ENCODE data around the gene BAZ2A. TPM values are rescaled to one million over a fixed set of nuclear protein-coding genes. Genes with fewer than 3 reads are reported as not detected.

The BAZ2A gene
- total RNA-seq, 1 donor from 2014 or later, result 128 TPM

GRCh38 chr12:56601503-56601902 lies 28.6 kb downstream of the BAZ2A start:
- H3K27me3 Mint-ChIP-seq, result no peaks in the 10 kb centered on the region
- H3K36me3 Mint-ChIP-seq (ENCODE audit: insufficient read depth), result peaks cover 37% of the 10 kb centered on the region
- H3K9me3 Mint-ChIP-seq (ENCODE audit: low read depth), result no peaks in the 10 kb centered on the region
- no peak overlapping the region for H3K4me3 Mint-ChIP-seq (ENCODE audit: low read depth)
- no peak overlapping the region for H3K27ac Mint-ChIP-seq
- H3K4me1 Mint-ChIP-seq (ENCODE audit: low read depth), result no peaks in the 10 kb centered on the region
- DNase-seq (ENCODE audit: low spot score, unreplicated experiment), result no peak
- TF ChIP-seq, protein P1, sequence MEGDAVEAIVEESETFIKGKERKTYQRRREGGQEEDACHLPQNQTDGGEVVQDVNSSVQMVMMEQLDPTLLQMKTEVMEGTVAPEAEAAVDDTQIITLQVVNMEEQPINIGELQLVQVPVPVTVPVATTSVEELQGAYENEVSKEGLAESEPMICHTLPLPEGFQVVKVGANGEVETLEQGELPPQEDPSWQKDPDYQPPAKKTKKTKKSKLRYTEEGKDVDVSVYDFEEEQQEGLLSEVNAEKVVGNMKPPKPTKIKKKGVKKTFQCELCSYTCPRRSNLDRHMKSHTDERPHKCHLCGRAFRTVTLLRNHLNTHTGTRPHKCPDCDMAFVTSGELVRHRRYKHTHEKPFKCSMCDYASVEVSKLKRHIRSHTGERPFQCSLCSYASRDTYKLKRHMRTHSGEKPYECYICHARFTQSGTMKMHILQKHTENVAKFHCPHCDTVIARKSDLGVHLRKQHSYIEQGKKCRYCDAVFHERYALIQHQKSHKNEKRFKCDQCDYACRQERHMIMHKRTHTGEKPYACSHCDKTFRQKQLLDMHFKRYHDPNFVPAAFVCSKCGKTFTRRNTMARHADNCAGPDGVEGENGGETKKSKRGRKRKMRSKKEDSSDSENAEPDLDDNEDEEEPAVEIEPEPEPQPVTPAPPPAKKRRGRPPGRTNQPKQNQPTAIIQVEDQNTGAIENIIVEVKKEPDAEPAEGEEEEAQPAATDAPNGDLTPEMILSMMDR (IDR thresholded peaks at IDR 0.05; ENCODE audit: unreplicated experiment), result no peak

DNA sequence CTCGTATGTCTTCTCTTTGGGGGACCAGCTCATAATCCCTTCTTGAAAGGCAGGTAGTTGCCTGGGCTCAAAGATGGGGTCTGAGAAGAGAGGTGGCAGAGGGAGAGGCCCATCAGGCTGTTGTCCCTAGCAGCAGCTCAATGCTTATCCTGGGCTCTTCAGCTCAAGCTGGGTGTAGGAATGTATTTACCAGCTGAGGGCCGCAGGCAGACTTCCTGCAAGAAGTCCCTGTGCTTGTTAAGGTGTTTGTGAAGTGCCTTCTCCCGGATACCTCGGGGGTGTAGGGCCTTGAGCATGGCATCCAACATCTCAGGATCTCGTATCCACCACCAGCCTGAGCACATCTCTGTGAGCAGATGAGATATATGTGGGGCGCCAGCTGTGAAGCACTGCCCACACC lies 29.4 kb downstream of the BAZ2A start:
- Mint-ChIP-seq H3K36me3 (ENCODE audit: insufficient read depth) (peaks cover 36% of the 10 kb centered on the region), H3K9me3 (ENCODE audit: low read depth) (no peaks in the 10 kb centered on the region), H3K4me3 (ENCODE audit: low read depth) (no peak overlapping the region), H3K4me1 (ENCODE audit: low read depth) (no peaks in the 10 kb centered on the region), H3K27me3 (no peaks in the 10 kb centered on the region), H3K27ac (no peak overlapping the region)
- TF ChIP-seq, protein P1 (IDR thresholded peaks at IDR 0.05; ENCODE audit: unreplicated experiment), result no peak
- no peak for DNase-seq (ENCODE audit: low spot score, unreplicated experiment)

GRCh38 chr12:56599797-56600196 lies 30.3 kb downstream of the BAZ2A start:
- H3K36me3 Mint-ChIP-seq (ENCODE audit: insufficient read depth), result peaks cover 32% of the 10 kb centered on the region
- TF ChIP-seq, protein P1 (IDR thresholded peaks at IDR 0.05; ENCODE audit: unreplicated experiment), result no peak
- no peak for DNase-seq (ENCODE audit: low spot score, unreplicated experiment)
- no peaks in the 10 kb centered on the region for H3K27me3 Mint-ChIP-seq
- no peak overlapping the region for H3K27ac Mint-ChIP-seq
- no peaks in the 10 kb centered on the region for H3K4me1 Mint-ChIP-seq (ENCODE audit: low read depth)
- H3K4me3 Mint-ChIP-seq (ENCODE audit: low read depth), result no peak overlapping the region
- no peaks in the 10 kb centered on the region for H3K9me3 Mint-ChIP-seq (ENCODE audit: low read depth)

- peaks cover 25% of the 10 kb centered on the region for H3K36me3 Mint-ChIP-seq (ENCODE audit: insufficient read depth)
- no peaks in the 10 kb centered on the region for H3K27me3 Mint-ChIP-seq
- DNase-seq (ENCODE audit: low spot score, unreplicated experiment), result no peak
- H3K4me1 Mint-ChIP-seq (ENCODE audit: low read depth), result no peaks in the 10 kb centered on the region
- no peak overlapping the region for H3K4me3 Mint-ChIP-seq (ENCODE audit: low read depth)
- TF ChIP-seq, protein P1 (IDR thresholded peaks at IDR 0.05; ENCODE audit: unreplicated experiment), result no peak
- no peaks in the 10 kb centered on the region for H3K9me3 Mint-ChIP-seq (ENCODE audit: low read depth)
- no peak overlapping the region for H3K27ac Mint-ChIP-seq
Observed at GRCh38 chr12:56599041-56599440, 31.1 kb downstream of the BAZ2A start.

DNA sequence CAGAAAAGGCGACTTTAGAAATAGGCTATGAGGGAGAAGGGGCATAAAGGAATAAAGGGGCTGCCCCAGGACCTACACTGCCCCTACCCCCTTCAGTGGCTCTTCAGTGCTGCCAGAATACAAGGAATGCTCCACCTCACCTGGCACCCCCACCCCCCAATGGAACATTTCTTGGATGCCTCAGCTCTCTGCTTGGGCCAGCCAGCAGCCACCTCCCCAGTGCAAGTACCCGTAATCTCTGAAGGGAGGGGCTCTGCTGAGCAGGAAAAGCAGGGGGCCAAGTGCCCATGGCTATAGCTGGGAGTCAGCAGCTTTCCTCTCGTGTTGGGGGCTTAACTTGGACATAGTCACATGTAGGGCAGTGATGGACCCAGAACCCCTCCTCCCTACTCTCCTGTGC lies 33.3 kb downstream of the BAZ2A start:
- no peaks in the 10 kb centered on the region for H3K9me3 Mint-ChIP-seq (ENCODE audit: low read depth)
- peak overlapping the region; percentile 53 for H3K27ac Mint-ChIP-seq
- DNase-seq (ENCODE audit: low spot score, unreplicated experiment), result no peak
- H3K4me3 Mint-ChIP-seq (ENCODE audit: low read depth), result no peak overlapping the region
- TF ChIP-seq, protein P1 (IDR thresholded peaks at IDR 0.05; ENCODE audit: unreplicated experiment), result no peak
- H3K27me3 Mint-ChIP-seq, result no peaks in the 10 kb centered on the region
- H3K4me1 Mint-ChIP-seq (ENCODE audit: low read depth), result no peaks in the 10 kb centered on the region
- H3K36me3 Mint-ChIP-seq (ENCODE audit: insufficient read depth), result peaks cover 17% of the 10 kb centered on the region
